Mesendoderm (in vitro differentiated cells): ENCODE data around the gene CD34.

Source experiments
- DNase-seq: peaks from one replicate; pipeline ENCODE4 v3.0.0; 2013
- H2AK5ac ChIP-seq: 2 replicates; pipeline ENCODE4 v1.6.1; 2013; ENCODE audit warnings: low read length, inconsistent platforms
- H2BK120ac ChIP-seq: 2 replicates; pipeline ENCODE4 v1.6.1; 2013; ENCODE audit warnings: low read depth, mild to moderate bottlenecking, low read length, moderate library complexity, mixed read lengths
- H2BK15ac ChIP-seq: replicated peaks from 2 replicates; pipeline ENCODE4 v1.6.1; 2013; ENCODE audit warnings: low read depth, mild to moderate bottlenecking, moderate library complexity
- H2BK5ac ChIP-seq: 2 replicates; pipeline ENCODE4 v1.6.1; 2013; ENCODE audit warnings: low read length, inconsistent platforms
- H3K18ac ChIP-seq: 2 replicates; pipeline ENCODE4 v1.6.1; 2013; ENCODE audit warnings: mild to moderate bottlenecking, low read length, mixed read lengths
- H3K23ac ChIP-seq: one replicate; pipeline ENCODE4 v1.6.1; 2013; ENCODE audit warnings: low read length
- H3K27ac ChIP-seq: 2 replicates; pipeline ENCODE4 v1.5.1; 2013; ENCODE audit warnings: low read depth, mild to moderate bottlenecking, inconsistent platforms, low read length, moderate library complexity
- H3K27me3 ChIP-seq: 2 replicates; pipeline ENCODE4 v1.6.1; 2013; ENCODE audit warnings: low read length, control low read depth, mild to moderate bottlenecking, inconsistent platforms; ENCODE audit not compliant: insufficient read depth, poor library complexity
- H3K36me3 ChIP-seq: 2 replicates; pipeline ENCODE4 v1.6.1; 2013; ENCODE audit warnings: low read length, inconsistent platforms; ENCODE audit not compliant: control insufficient read depth, insufficient read depth
- H3K4ac ChIP-seq: one replicate; pipeline ENCODE4 v1.6.1; 2013; ENCODE audit warnings: low read depth, mild to moderate bottlenecking, low read length, moderate library complexity
- H3K4me1 ChIP-seq: 2 replicates; pipeline ENCODE4 v1.6.1; 2013; ENCODE audit warnings: low read depth, low read length, inconsistent platforms; ENCODE audit not compliant: control insufficient read depth
- H3K4me2 ChIP-seq: 2 replicates; pipeline ENCODE4 v1.6.1; 2013; ENCODE audit warnings: low read length
- H3K4me3 ChIP-seq: 2 replicates; pipeline ENCODE4 v1.5.1; 2013; ENCODE audit warnings: mild to moderate bottlenecking, low read length
- H3K56ac ChIP-seq: one replicate; pipeline ENCODE4 v1.6.1; 2013; ENCODE audit warnings: low read length
- H3K79me1 ChIP-seq: 2 replicates; pipeline ENCODE4 v1.6.1; 2013; ENCODE audit warnings: low read length, inconsistent platforms
- H3K79me2 ChIP-seq: 2 replicates; pipeline ENCODE4 v1.6.1; 2013; ENCODE audit warnings: mild to moderate bottlenecking, low read length; ENCODE audit not compliant: control insufficient read depth, insufficient read depth
- H3K9ac ChIP-seq: 2 replicates; pipeline ENCODE4 v1.6.1; 2013; ENCODE audit warnings: low read length, inconsistent platforms
- H4K5ac ChIP-seq: one replicate; pipeline ENCODE4 v1.6.1; 2013; ENCODE audit warnings: low read length
- H4K8ac ChIP-seq: one replicate; pipeline ENCODE4 v1.6.1; 2013; ENCODE audit warnings: low read depth, mild to moderate bottlenecking, control low read depth, low read length, moderate library complexity
- WGBS: extraction: QIAGEN DNeasy Blood & Tissue Kit; methylation state at CpG from one replicate; pipeline ENCODE4 v1.1.7; 2013; ENCODE audit warnings: low lambda C conversion rate, missing lambda C conversion rate; ENCODE audit not compliant: insufficient coverage; ENCODE audit errors: extremely low coverage; 5-methylcytosine and 5-hydroxymethylcytosine counted together

CD34 gene

DNA sequence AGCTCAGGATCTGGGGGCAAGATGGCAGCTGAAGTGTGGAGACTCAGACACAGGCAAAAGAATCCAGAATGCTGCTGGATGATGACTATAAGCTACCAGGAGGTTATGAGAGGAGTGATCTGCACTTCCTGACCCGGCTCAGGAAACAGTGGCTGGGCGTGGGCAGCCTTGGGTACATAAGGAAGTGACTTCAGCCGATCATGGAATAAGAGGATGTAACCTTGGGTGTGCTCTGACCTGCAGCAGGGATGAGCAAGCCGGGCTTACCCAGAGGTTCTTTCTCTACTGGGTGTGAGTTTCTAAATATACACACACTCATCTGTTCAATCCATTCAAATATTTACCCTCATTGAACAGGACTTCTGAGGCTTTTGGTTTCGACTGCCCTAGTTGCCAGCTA lies 62.7 kb downstream of the CD34 start:
- Histone ChIP-seq H2BK120ac (no peak overlapping the region), H3K79me1 (no peaks in the 10 kb centered on the region), H3K23ac (no peak overlapping the region), H3K79me2 (no peaks in the 10 kb centered on the region), H3K4me3 (no peak overlapping the region), H2BK5ac (no peak overlapping the region), H3K4ac (no peak overlapping the region), H2BK15ac (no peak overlapping the region), H3K36me3 (no peaks in the 10 kb centered on the region), H3K18ac (no peak overlapping the region), H3K27me3 (no peaks in the 10 kb centered on the region), H3K27ac (no peak overlapping the region), H4K5ac (no peak overlapping the region), H3K4me1 (no peaks in the 10 kb centered on the region), H4K8ac (no peak overlapping the region), H3K56ac (no peak overlapping the region), H2AK5ac (no peak overlapping the region), H3K9ac (no peak overlapping the region), H3K4me2 (no peak overlapping the region)
- no CpG with 5 or more reads among the region's 5 CpGs for WGBS
- no peak for DNase-seq

DNA sequence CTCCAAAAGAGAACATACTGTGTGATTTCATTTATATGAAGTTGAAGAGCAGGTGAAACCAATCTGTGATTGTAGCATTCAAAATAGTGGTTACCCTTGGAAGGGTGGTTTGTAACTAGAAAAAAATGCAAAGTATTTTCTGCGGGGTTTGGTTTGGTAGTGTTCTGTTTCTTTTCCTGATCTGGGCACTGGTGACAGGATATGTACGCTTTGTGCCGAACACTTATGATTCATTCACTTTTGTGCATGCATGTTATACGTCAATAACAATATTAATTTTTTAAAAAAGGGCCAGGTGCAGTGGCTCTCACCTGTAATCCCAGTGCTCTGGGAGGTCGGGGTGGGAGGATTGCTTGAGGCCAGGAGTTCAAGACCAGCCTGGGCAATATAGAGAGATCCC lies 63.8 kb downstream of the CD34 start:
- Histone ChIP-seq H2BK120ac (no peak overlapping the region), H3K4ac (no peak overlapping the region), H3K18ac (no peak overlapping the region), H3K79me1 (no peaks in the 10 kb centered on the region), H3K4me2 (no peak overlapping the region), H4K5ac (no peak overlapping the region), H3K4me1 (no peaks in the 10 kb centered on the region), H2BK5ac (no peak overlapping the region), H4K8ac (no peak overlapping the region), H2AK5ac (no peak overlapping the region), H3K9ac (no peak overlapping the region), H3K23ac (no peak overlapping the region), H3K4me3 (no peak overlapping the region), H2BK15ac (no peak overlapping the region), H3K56ac (no peak overlapping the region), H3K36me3 (no peaks in the 10 kb centered on the region), H3K27me3 (no peaks in the 10 kb centered on the region), H3K27ac (no peak overlapping the region), H3K79me2 (no peaks in the 10 kb centered on the region)
- no peak for DNase-seq
- WGBS, result no CpG with 5 or more reads among the region's 5 CpGs

DNA sequence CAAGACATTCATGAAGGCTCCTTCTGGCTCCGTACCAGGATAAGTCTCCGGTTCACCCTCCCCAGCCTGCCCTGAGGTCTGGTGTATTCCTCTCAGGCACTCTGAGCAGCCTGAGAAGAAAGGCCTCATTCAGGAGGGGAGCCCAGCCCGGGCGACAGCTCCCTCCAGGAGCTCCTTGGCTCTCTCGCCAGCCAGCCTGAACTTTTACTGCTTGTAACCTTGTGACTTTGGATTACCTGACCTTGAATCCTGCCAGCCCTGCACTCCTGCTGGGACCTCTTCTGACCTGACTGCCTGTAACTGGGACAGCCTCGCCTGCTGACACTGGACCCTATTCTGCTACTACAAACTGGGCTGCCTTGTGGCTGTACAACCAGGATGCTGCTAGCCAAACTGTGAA lies 65.8 kb downstream of the CD34 start:
- Histone ChIP-seq H3K23ac (no peak overlapping the region), H3K79me2 (no peaks in the 10 kb centered on the region), H3K27me3 (no peaks in the 10 kb centered on the region), H3K4me3 (no peak overlapping the region), H3K27ac (no peak overlapping the region), H3K4me2 (no peak overlapping the region), H3K79me1 (no peaks in the 10 kb centered on the region), H2BK5ac (no peak overlapping the region), H4K8ac (no peak overlapping the region), H2AK5ac (no peak overlapping the region), H3K36me3 (no peaks in the 10 kb centered on the region), H3K4ac (no peak overlapping the region), H3K4me1 (no peaks in the 10 kb centered on the region), H3K56ac (no peak overlapping the region), H4K5ac (no peak overlapping the region), H2BK15ac (no peak overlapping the region), H3K18ac (no peak overlapping the region), H3K9ac (no peak overlapping the region), H2BK120ac (no peak overlapping the region)
- no CpG with 5 or more reads among the region's 6 CpGs for WGBS
- no peak for DNase-seq

DNA sequence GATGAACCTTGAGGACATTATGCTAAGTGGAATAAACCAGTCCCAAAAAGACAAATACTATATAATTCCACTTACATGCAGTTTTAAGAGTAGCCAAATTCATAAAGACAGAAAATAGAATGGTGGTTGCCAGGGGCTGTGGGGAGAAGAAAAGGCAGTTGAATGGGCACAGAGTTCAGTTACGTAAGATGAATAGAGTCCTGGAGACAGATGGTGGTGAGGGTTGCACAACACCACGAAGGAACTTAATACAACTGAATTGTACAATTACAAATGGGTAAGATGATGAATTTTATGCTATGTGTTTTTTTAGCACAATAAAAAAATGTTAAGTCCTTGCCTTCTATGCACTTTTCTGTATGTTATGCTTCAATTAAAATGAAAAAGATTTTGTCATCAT lies 66.6 kb downstream of the CD34 start:
- Histone ChIP-seq H2BK5ac (no peak overlapping the region), H3K18ac (no peak overlapping the region), H2BK15ac (no peak overlapping the region), H3K79me2 (no peaks in the 10 kb centered on the region), H2BK120ac (no peak overlapping the region), H3K4me1 (no peaks in the 10 kb centered on the region), H3K36me3 (no peaks in the 10 kb centered on the region), H3K4ac (no peak overlapping the region), H3K23ac (no peak overlapping the region), H3K27ac (no peak overlapping the region), H4K8ac (no peak overlapping the region), H3K79me1 (no peaks in the 10 kb centered on the region), H3K4me3 (no peak overlapping the region), H3K9ac (no peak overlapping the region), H3K56ac (no peak overlapping the region), H3K4me2 (no peak overlapping the region), H4K5ac (no peak overlapping the region), H3K27me3 (no peaks in the 10 kb centered on the region), H2AK5ac (no peak overlapping the region)
- WGBS, result no CpG with 5 or more reads among the region's 2 CpGs
- no peak for DNase-seq

DNA sequence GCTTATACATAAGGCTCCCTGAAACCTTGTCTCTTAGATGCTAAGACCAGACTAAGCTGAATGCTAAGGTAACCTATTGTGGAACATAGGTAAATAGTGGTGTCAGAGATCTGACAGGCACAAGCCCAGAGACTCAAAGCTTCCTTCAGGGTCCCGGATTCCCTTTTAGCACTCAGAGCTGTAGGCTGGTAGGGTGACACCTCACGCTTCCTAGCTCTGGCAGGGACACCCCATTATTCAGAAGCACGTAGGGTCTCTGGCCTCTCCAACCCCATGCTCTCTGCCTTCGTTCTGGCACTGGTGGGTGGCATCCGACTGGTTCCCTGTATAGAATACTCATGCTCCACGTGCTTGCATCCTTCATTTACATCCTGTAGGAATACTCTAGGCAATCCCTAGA lies 68.4 kb downstream of the CD34 start:
- Histone ChIP-seq H4K8ac (no peak overlapping the region), H3K27ac (no peak overlapping the region), H3K27me3 (no peaks in the 10 kb centered on the region), H4K5ac (no peak overlapping the region), H3K4me1 (no peaks in the 10 kb centered on the region), H3K79me1 (no peaks in the 10 kb centered on the region), H3K18ac (no peak overlapping the region), H3K23ac (no peak overlapping the region), H2AK5ac (no peak overlapping the region), H2BK120ac (no peak overlapping the region), H2BK5ac (no peak overlapping the region), H3K79me2 (no peaks in the 10 kb centered on the region), H3K4me2 (no peak overlapping the region), H3K4ac (no peak overlapping the region), H3K9ac (no peak overlapping the region), H3K56ac (no peak overlapping the region), H3K36me3 (no peaks in the 10 kb centered on the region), H2BK15ac (no peak overlapping the region), H3K4me3 (no peak overlapping the region)
- WGBS, result no CpG with 5 or more reads among the region's 6 CpGs
- DNase-seq, result no peak

DNA sequence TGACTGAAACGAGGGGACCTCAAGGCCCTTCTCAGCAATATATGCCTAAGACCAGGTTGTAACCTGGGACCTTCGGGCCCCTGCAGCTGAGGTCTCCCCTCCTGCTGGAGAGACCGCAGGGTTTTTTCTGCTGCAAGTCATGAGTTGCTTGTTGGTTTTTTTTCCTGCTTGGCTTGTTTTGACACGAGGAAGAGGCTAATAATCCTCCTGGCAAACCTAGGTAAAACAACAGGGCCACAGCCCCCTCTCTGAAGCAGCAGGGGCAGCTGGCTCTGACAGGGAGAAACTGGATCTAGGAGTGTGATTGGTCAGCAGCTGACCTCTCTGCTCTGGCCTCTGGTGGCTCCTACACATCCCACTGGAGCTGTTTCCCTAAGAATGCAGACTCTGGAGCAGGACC lies 69.0 kb downstream of the CD34 start:
- Histone ChIP-seq H2BK120ac (no peak overlapping the region), H3K56ac (no peak overlapping the region), H2BK15ac (no peak overlapping the region), H3K4me3 (no peak overlapping the region), H3K4me2 (no peak overlapping the region), H3K18ac (no peak overlapping the region), H3K27me3 (no peaks in the 10 kb centered on the region), H3K4me1 (no peaks in the 10 kb centered on the region), H3K79me2 (no peaks in the 10 kb centered on the region), H3K4ac (no peak overlapping the region), H3K36me3 (no peaks in the 10 kb centered on the region), H4K8ac (no peak overlapping the region), H4K5ac (no peak overlapping the region), H2BK5ac (no peak overlapping the region), H3K23ac (no peak overlapping the region), H2AK5ac (no peak overlapping the region), H3K9ac (no peak overlapping the region), H3K27ac (no peak overlapping the region), H3K79me1 (no peaks in the 10 kb centered on the region)
- WGBS, result no CpG with 5 or more reads among the region's 4 CpGs
- DNase-seq, result no peak
